Activated naive CD4-positive, alpha-beta T cell (primary cell): ENCODE measurements around the gene GHRH.

Experiments
- DNase-seq, 4 experiments: peaks; one replicate each; lab custom pipeline; 2025; lab: John Stamatoyannopoulos, UW

The GHRH gene, protein sequence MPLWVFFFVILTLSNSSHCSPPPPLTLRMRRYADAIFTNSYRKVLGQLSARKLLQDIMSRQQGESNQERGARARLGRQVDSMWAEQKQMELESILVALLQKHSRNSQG

DNA sequence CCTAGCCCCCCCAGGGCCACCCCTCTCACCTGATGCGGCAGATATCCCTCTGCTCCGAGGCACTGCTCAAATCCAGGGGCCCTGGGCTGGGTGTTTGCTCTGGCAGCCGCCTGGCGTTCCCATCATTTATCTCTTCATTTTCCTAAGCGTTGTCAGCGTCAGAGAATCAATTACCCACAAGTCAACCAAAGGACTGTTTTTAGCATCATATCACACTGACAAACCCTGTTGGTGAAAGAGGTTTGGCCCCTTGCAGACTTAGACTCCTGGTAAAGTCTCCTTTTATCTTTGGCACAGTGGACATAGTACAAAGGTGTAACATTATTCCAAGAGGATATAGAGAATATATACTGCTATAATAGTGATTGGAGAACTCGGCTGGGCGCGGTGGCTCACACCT is at the start of gene GHRH:
Gene GHRH (minus strand): TSS at position 101 of the 400 bp plus-strand sequence. CDS start 4,925 bp downstream, outside the sequence.
- no peak for DNase-seq

DNA sequence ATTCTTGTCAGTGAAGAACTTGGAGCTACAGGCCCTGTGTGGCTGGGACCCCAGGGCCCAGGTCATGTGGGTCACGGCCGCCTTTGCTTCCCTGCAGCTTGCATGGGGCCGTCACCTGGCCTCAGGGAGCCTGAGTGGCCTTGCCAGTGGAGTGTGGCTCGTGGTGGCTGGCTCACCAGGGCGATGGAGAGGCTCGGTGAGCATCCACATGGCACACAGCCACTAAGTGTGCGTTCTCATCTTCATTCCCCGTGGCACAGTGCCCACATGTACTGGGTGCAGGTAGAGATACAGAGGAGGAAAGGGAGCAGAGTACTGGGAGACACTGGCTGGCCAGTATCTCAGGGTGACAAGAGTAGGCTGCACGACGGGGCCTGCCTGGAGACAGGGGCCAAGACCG is 49.3 kb upstream of the GHRH start:
- DNase-seq, result no peak

GRCh38 chr20:37309936-37310590 is 48.4 kb upstream of the GHRH start:
- DNase-seq, result no peak

DNA sequence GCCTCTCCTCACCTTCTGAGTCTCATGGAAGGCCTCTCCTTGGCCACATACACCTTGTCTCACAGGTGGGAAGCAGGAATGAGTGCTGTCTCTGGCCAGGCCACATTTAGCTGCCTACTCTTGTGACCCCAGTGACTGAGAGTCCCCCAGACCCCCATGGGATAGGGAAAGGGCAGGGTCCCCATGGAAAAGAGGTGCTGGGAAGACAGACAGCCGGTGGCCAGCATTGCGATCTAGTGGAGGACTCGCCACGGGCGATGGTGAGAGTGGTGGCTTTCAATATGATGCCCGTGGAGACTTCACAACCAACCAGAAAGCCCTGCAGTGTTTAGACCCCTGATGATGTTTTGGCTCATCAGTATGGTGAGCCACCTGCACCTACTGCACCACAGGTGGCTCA is 47.7 kb upstream of the GHRH start:
- DNase-seq, result no peak

DNA sequence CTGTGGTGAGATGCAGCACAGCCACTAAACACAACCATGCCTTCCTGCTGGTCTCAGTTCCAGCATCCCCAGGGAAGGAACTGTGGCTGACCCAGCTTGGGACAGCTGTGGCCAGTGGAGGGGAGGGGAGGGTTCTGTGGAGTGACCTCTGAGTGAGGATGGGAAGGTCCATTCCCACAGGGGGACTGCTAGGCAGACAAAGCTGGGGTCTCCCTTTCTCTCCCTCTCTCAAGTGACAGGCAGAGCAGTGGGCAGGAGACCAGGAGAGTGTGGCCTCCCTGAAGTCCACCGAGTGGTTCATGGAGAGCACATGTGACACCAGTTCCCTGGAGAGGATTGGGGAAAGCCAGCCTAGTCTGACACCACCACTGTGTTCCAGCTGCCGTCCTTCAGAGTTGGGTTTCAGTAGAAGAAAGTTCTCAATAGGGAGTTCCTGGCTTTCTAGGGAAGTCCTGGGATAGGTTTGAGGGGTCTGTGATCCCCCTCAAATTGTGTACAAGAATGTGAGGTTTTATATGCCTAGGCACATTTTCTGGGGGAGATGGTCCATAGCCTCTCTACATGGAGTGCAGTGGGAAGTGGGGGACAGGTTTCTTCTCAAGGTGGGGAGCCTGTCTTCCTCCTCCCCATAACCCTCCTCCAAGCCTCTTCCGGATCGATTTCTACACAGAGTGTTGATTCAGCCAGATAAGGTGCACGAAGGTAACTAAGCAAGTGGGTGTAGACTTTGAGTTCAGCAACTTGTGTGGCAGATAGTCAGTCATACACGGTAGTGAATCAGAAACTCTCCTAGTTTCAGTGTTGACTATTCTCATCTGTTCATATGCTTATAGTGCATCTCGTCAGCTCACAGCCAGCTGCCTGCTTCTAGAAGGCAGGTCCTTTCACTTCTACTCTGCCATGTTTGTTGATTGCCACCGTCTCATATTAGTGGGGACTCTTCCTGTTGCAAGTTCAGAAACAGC is 46.8 kb upstream of the GHRH start:
- no peak for DNase-seq

- DNase-seq, result no peak
Observed at GRCh38 chr20:37305839-37306238, 44.2 kb upstream of the GHRH start.

DNA sequence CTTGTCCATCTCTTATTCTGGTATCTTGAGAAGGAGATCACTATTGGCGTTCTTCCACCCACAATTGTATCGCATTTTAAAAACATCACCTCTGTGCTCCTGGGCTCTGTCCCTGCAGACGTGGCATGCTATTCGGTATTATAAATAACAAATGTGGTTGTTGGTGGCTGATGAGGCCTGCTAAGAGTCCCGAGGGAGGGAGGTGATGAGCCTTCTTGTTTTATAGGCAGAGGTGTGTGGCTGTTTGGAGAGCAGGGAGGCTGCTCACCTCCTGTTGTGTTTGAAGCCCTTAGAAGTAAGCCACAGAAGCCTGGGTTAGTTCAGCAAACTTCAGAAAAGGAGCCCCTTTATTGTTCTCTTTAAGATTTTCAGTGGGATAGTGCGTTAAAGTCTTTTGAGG is 43.5 kb upstream of the GHRH start:
- DNase-seq, result no peak

- no peak for DNase-seq
Observed at GRCh38 chr20:37303637-37304036, 42.0 kb upstream of the GHRH start.

GRCh38 chr20:37302981-37303380 is 41.4 kb upstream of the GHRH start:
- no peak for DNase-seq

DNA sequence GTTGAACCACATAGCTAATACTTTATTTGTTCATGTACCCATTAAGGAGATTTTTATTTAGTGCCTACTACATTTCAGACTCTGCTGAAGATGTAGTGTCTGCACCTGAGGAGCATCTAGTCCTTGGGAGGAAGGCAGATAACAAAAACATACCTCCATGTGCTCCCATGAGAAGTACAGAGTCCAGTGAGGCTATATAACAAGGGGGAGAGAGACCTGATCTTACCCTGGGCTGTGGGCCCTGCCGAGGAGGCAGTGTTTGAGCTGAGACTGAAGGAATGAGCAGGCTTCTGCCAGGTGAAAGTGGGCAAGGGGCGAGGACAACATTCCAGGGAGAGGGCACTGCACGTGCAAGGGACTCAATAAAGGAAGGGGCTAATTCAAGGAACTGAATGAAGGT is 39.9 kb upstream of the GHRH start:
- no peak for DNase-seq

GRCh38 chr20:37301120-37301519 is 39.5 kb upstream of the GHRH start:
- DNase-seq, result no peak

- no peak for DNase-seq
Observed at GRCh38 chr20:37299718-37300528, 38.3 kb upstream of the GHRH start.

GRCh38 chr20:37298190-37298939 is 36.8 kb upstream of the GHRH start:
- DNase-seq, result no peak

DNA sequence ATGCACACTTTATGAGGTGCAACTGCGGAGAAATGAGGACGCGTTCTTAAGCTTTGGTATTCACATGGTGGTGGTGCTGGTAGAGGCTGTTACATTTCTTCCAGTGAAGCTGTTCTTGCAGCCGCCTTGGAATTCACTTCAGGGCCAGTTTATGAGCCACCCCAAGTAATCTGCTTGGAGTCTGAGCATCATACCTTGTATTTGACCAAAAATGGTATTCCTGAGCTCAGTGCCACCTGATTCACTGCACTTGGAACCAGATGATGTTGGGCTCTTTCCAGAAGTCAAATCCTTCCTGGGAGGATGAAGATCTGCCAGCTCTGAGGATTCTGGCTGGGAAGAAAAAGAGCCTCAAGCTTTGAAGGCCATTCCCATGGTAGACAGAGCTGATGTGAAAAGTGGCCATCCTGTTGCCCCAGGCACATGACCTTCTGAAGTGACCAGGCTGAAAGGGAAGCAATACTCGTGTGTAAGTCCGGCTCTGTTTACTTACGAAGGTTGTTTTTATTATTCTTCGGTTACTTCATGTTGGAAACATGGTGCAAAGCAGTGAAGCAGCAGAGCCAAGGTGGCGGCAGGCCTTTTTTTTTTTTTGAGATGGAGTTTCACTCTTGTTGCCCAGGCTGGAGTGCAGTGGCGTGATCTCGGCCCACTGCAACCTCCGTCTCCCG is 35.6 kb upstream of the GHRH start:
- no peak for DNase-seq

DNA sequence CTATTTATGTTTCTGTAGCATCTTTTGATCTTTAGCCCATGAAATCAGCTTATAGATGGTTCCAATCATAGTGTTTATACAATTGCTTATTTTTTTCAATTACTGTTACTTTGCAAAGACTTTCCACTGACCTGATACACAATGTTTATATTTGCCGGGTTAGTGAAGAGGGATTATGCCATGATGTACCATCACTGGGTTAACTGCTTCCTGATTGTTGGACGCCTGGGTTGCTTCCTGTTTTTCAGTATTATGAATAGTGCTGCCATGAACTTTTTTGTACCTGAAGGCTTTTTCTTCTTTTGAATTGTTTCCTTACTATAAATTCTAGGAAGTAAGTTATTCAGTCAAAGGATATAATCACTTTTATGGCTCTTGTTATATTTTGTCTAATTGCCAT is 34.8 kb upstream of the GHRH start:
- no peak for DNase-seq

GRCh38 chr20:37295595-37295994 is 34.0 kb upstream of the GHRH start:
- no peak for DNase-seq

DNA sequence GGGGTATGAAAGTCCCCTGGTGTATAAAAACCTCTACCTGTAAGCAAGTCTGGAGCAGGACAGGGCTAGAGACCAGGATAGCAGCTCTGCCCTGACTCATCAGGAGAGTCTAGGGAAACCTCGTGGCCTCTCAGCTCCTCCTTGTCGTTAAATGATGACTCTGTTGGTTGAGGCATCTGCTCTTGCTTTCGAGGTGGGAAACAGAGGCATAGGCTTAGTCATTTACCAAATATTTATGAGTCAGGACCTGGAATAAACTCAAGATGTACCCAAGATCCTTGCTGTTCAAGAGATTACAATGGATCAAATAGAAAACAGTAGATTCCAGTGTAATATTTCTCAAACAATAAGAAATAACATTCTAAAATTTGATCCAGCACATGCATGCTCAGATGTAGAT is 33.4 kb upstream of the GHRH start:
- no peak for DNase-seq

DNA sequence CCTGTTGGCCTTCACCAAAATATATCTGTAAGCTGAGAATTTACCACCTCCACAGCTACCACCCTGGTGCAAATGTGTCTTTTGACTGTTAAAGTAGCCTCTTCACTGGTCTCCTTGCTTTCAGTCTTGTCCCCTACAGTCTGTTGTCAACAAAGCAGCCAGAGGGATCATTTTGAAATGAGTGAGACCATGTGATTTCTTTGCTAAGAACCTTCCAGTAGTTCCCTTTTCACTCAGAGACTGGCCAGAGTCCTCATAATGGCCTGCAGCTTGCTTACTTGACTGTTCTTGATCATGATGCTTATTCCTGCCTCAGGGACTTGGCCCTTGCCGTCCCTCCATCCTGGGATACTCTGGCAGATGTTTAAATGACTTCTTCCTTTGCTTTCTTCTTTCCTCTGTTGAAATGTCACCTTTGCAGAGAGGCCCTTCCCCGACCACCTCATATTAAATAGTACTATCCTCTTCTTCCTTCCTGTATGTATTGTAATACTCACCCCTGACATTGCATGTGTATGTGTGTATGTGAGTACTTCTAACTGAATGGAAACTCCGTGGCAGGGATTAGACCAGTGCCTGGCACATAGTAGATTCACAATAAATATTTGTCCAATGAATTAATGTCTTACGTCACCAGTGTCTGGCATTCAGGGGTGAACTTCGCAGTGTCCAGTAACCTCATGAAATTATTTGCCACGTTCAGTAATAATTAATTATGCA is 32.8 kb upstream of the GHRH start:
- no peak for DNase-seq

GRCh38 chr20:37293301-37293943 is 31.8 kb upstream of the GHRH start:
- no peak for DNase-seq

GRCh38 chr20:37291724-37292126 is 30.1 kb upstream of the GHRH start:
- DNase-seq, result no peak
